ENCODE results near the gene NLRC5. TPM values are rescaled to one million over a fixed set of nuclear protein-coding genes. Genes with fewer than 3 reads are reported as not detected.
A peak's percentile ranks its signal among the peaks of the same experiment; 100 is the strongest.
"Not testable (repeated sequence)": the region's sequence is repeated elsewhere in the genome, so short reads cannot be mapped to it uniquely, and the experiment has no call there.

Gene NLRC5
- total RNA-seq, 4 donors from 2014 or later = 11.1 to 39.7 (median 16.3) TPM

- no peak overlapping the region for H3K4me3 ChIP-seq
- ATAC-seq = no peak
- TF ChIP-seq POLR2AphosphoS5 (IDR thresholded peaks at IDR 0.05) (no peak), POLR2A (IDR thresholded peaks at IDR 0.05) (no peak), CTCF (IDR thresholded peaks at IDR 0.05) (no peak), EP300 (IDR thresholded peaks at IDR 0.05) (no peak)
- H3K4me1 ChIP-seq = peaks cover 0 to 75% (median 20%) of the 10 kb centered on the region in 3 donors
- no peaks in the 10 kb centered on the region for H3K36me3 ChIP-seq
- no peaks in the 10 kb centered on the region for H3K9me3 ChIP-seq
- peak overlapping the region in 3 of 4 donors; percentile 81 to 87 (median 82) for H3K27ac ChIP-seq
- H3K27me3 ChIP-seq = no peaks in the 10 kb centered on the region
- 95% methylated on average over 2 of the region's 2 CpGs; no CpG with 5 or more reads in 1 of the 2 donors for WGBS, 2 donors (ENCODE audit: low coverage in 1 of 2)
Observed at GRCh38 chr16:56987692-56988091, 1.7 kb upstream of the NLRC5 start.

GRCh38 chr16:56988161-56988947, 1.0 kb upstream of the NLRC5 start:
- WGBS, 2 donors (ENCODE audit: low coverage in 1 of 2) = 40 to 80% methylated on average over 1 to 3 of the region's 6 CpGs
- no peaks in the 10 kb centered on the region for H3K27me3 ChIP-seq
- no peak for TF ChIP-seq EP300 (IDR thresholded peaks at IDR 0.05)
- TF ChIP-seq POLR2AphosphoS5 (IDR thresholded peaks at IDR 0.05) = no peak
- TF ChIP-seq CTCF (IDR thresholded peaks at IDR 0.05) = no peak
- no peak for TF ChIP-seq POLR2A (IDR thresholded peaks at IDR 0.05)
- no peak for ATAC-seq
- H3K36me3 ChIP-seq = no peaks in the 10 kb centered on the region
- no peaks in the 10 kb centered on the region for H3K9me3 ChIP-seq
- H3K4me1 ChIP-seq = peaks cover 0 to 75% (median 20%) of the 10 kb centered on the region in 3 donors
- peak overlapping the region; percentile 45 to 74 for H3K4me3 ChIP-seq
- H3K27ac ChIP-seq = peak overlapping the region; percentile 52 to 87 (median 82)

- H3K36me3 ChIP-seq = no peaks in the 10 kb centered on the region
- H3K27ac ChIP-seq = peak overlapping the region in 3 of 4 donors; percentile 81 to 87 (median 82)
- WGBS, 2 donors (ENCODE audit: low coverage in 1 of 2) = 24 to 26% methylated on average over 7 of the region's 7 CpGs
- TF ChIP-seq CTCF (IDR thresholded peaks at IDR 0.05) = no peak
- no peak for TF ChIP-seq EP300 (IDR thresholded peaks at IDR 0.05)
- TF ChIP-seq POLR2AphosphoS5 (IDR thresholded peaks at IDR 0.05) = no peak
- no peaks in the 10 kb centered on the region for H3K27me3 ChIP-seq
- peak overlapping the region; percentile 45 to 74 for H3K4me3 ChIP-seq
- H3K9me3 ChIP-seq = no peaks in the 10 kb centered on the region
- peaks cover 0 to 82% (median 20%) of the 10 kb centered on the region in 3 donors for H3K4me1 ChIP-seq
- ATAC-seq = no peak
Observed at GRCh38 chr16:56989988-56990387, 631 bp downstream of the NLRC5 start.

- H3K4me1 ChIP-seq = peaks cover 0 to 75% (median 20%) of the 10 kb centered on the region in 3 donors
- TF ChIP-seq POLR2A (IDR thresholded peaks at IDR 0.05) (no peak), CTCF (IDR thresholded peaks at IDR 0.05) (no peak), POLR2AphosphoS5 (IDR thresholded peaks at IDR 0.05) (no peak), EP300 (IDR thresholded peaks at IDR 0.05) (no peak)
Observed at GRCh38 chr16:56990407-56991286, 1.3 kb downstream of the NLRC5 start.

GRCh38 chr16:56992431-56992830, 3.1 kb downstream of the NLRC5 start:
- H3K36me3 ChIP-seq, H3K4me3 ChIP-seq, H3K27me3 ChIP-seq, H3K9me3 ChIP-seq, H3K27ac ChIP-seq, ATAC-seq: not testable (repeated sequence)
- 90% methylated on average over 1 of the region's 1 CpG; no CpG with 5 or more reads in 1 of the 2 donors for WGBS, 2 donors (ENCODE audit: low coverage in 1 of 2)
- peaks cover 0 to 57% (median 13%) of the 10 kb centered on the region in 3 donors for H3K4me1 ChIP-seq

More at GRCh38 chr16:56990407-56991286, 1.3 kb downstream of the NLRC5 start:
- Histone ChIP-seq H3K4me3 (peak overlapping the region; percentile 45 to 74), H3K27me3 (no peaks in the 10 kb centered on the region), H3K36me3 (no peaks in the 10 kb centered on the region), H3K9me3 (no peaks in the 10 kb centered on the region), H3K27ac (peak overlapping the region in 3 of 4 donors; percentile 81 to 87 (median 82))
- ATAC-seq = no peak
- WGBS, 2 donors (ENCODE audit: low coverage in 1 of 2) = 69 to 77% methylated on average over 9 to 14 of the region's 16 CpGs
